Calu3 (cell line): Measurements from ENCODE around the gene MLLT3. TPM values are rescaled to one million over a fixed set of nuclear protein-coding genes. Genes with fewer than 3 reads are reported as not detected.

Source experiments
- BruUV-seq: library from RNA; stranded (reverse); fragments of 400-500 nt; replicated peaks from 2 replicates; lab custom pipeline; 2021; lab: Mats Ljungman, UMichigan
- CTCF ChIA-PET: fragments of 300-600 bp; sonication (Branson Sonifier 250); formaldehyde crosslinking; loops from one replicate; lab custom pipeline; 2022; ENCODE audit warnings: antibody characterized with exemption; lab: Charles Lee
- DNase-seq: peaks from one replicate; pipeline ENCODE4 v3.0.0; 2022
- H3K27ac Mint-ChIP-seq: one replicate; pipeline ENCODE4 v1.8.0; 2022; ENCODE audit warnings: mixed read lengths; ENCODE audit not compliant: unreplicated experiment
- H3K27me3 Mint-ChIP-seq: one replicate; pipeline ENCODE4 v1.8.0; 2022; ENCODE audit warnings: mixed read lengths; ENCODE audit not compliant: unreplicated experiment
- H3K36me3 Mint-ChIP-seq: one replicate; pipeline ENCODE4 v1.8.0; 2022; ENCODE audit warnings: mild to moderate bottlenecking, moderate library complexity, mixed read lengths; ENCODE audit not compliant: insufficient read depth, unreplicated experiment
- H3K4me1 Mint-ChIP-seq: one replicate; pipeline ENCODE4 v1.8.0; 2022; ENCODE audit warnings: mild to moderate bottlenecking, low read depth, mixed read lengths; ENCODE audit not compliant: unreplicated experiment
- H3K4me3 Mint-ChIP-seq: one replicate; pipeline ENCODE4 v1.8.0; 2022; ENCODE audit warnings: mild to moderate bottlenecking, low read depth, moderate library complexity, mixed read lengths; ENCODE audit not compliant: unreplicated experiment
- H3K9me3 Mint-ChIP-seq: one replicate; pipeline ENCODE4 v1.8.0; 2022; ENCODE audit warnings: low read depth, mixed read lengths; ENCODE audit not compliant: unreplicated experiment
- CTCF ChIP-seq: fragments of 200-600 bp; IDR thresholded peaks from one replicate; pipeline ENCODE4 v1.8.0; 2022; ENCODE audit warnings: antibody characterized with exemption; ENCODE audit not compliant: unreplicated experiment
- intact Hi-C: fragments of 100-400 bp; cut with micrococcal nuclease; formaldehyde crosslinking; loops from one replicate; pipeline ENCODE4 v1.10.0; 2022; ENCODE audit not compliant: unreplicated experiment
- total RNA-seq: library from RNA; stranded (reverse); gene quantifications from 2 replicates; pipeline ENCODE4 v1.2.3, GENCODE V29; 2022

MLLT3 gene
- total RNA-seq, 1 experiment from 2014 or later = 23.1 TPM

- TF ChIP-seq CTCF = no peak
- intact Hi-C loops = no loop called here
- Mint-ChIP-seq H3K9me3 (no peaks in the 10 kb centered on the region), H3K4me1 (peaks cover 30% of the 10 kb centered on the region), H3K27me3 (no peaks in the 10 kb centered on the region), H3K4me3 (no peak overlapping the region), H3K36me3 (no peaks in the 10 kb centered on the region), H3K27ac (no peak overlapping the region)
- no peak for DNase-seq
- CTCF ChIA-PET = interaction anchor here (0.7 to 0.8 kb wide), 2 partner anchors 58 to 1411 kb away, joined by 3 to 4 read pairs; partner anchors contain the start of gene MLLT3
- BruUV-seq = no TSS peak
Measured at GRCh38 chr9:20564650-20565049, 57.6 kb downstream of the MLLT3 start.

GRCh38 chr9:20563917-20564316 is 58.4 kb downstream of the MLLT3 start:
- Mint-ChIP-seq H3K4me1 (peaks cover 23% of the 10 kb centered on the region), H3K36me3 (no peaks in the 10 kb centered on the region), H3K27ac (no peak overlapping the region), H3K9me3 (no peaks in the 10 kb centered on the region), H3K4me3 (no peak overlapping the region), H3K27me3 (no peaks in the 10 kb centered on the region)
- intact Hi-C loops = no loop called here
- TF ChIP-seq CTCF = no peak
- CTCF ChIA-PET = interaction anchor here (0.8 kb wide), 1 partner anchor 59 kb away, joined by 3 read pairs; the partner anchor contains the start of gene MLLT3
- BruUV-seq = no TSS peak
- no peak for DNase-seq

DNA sequence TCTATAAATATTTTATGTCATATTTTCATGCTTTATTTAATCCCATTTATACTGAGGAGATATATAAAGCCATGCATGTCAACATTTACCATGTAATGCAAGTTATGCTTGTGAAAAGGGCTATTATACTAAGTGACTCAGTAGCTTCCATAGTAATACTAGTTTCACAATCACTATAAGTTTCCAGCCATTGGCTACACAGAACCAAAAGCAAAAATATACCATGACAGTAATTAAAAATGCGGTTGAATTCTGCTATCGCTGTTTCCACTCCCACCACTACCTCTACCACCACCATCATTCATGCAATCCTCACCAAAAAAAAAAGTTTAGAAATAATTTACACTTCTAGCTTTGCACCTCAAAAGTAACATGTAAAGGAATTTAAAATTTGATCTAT is 60.2 kb downstream of the MLLT3 start:
- DNase-seq = no peak
- peaks cover 17% of the 10 kb centered on the region for H3K4me1 Mint-ChIP-seq
- CTCF ChIA-PET = no interaction called here
- intact Hi-C loops = no loop called here
- no peak for TF ChIP-seq CTCF
- BruUV-seq = no TSS peak
- H3K27ac Mint-ChIP-seq = no peak overlapping the region
- no peaks in the 10 kb centered on the region for H3K27me3 Mint-ChIP-seq
- no peaks in the 10 kb centered on the region for H3K9me3 Mint-ChIP-seq
- H3K36me3 Mint-ChIP-seq = no peaks in the 10 kb centered on the region
- H3K4me3 Mint-ChIP-seq = no peak overlapping the region

DNA sequence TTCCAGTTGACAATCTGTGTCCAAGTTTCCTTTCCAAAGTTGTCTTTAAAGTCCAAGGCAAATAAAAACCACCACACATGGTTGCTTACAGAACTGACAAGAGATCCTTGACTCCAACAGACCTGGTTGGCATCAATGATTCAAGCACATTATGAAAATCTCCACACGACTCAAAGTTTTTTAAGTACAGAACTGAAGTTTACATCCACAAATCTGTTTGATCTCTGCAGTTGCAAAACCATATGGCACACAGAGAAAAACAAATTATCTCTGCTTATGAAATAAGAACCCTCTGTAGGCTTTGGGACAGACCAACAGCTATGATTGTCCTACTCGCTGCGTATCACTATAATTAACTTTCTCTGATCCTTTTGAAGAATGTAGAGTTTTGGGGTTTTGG is 60.8 kb downstream of the MLLT3 start:
- DNase-seq = no peak
- intact Hi-C loops = no loop called here
- Mint-ChIP-seq H3K36me3 (no peaks in the 10 kb centered on the region), H3K27ac (no peak overlapping the region), H3K9me3 (no peaks in the 10 kb centered on the region), H3K27me3 (no peaks in the 10 kb centered on the region), H3K4me3 (no peak overlapping the region), H3K4me1 (peaks cover 12% of the 10 kb centered on the region)
- no TSS peak for BruUV-seq
- TF ChIP-seq CTCF = no peak
- CTCF ChIA-PET = interaction anchor here (0.7 kb wide), 1 partner anchor 960 kb away, joined by 4 read pairs; no protein-coding TSS in a partner anchor
